Dedifferentiated amniotic fluid mesenchymal stem cell (primary cell): ENCODE measurements around the gene PLSCR1.

Source experiments
- DNase-seq: peaks from one replicate; pipeline ENCODE4 v3.0.0-alpha.2; 2016; ENCODE audit errors: extremely low spot score

Gene PLSCR1

GRCh38 chr3:146544002-146544928 lies at the start of gene PLSCR1:
Gene PLSCR1, minus strand, starts transcription at chr3:146544607. Its CDS starts 8,055 bp downstream, at chr3:146536552.
- peak; percentile 90 for DNase-seq

GRCh38 chr3:146593776-146594175 lies 49.4 kb upstream of the PLSCR1 start:
- DNase-seq, result no peak

DNA sequence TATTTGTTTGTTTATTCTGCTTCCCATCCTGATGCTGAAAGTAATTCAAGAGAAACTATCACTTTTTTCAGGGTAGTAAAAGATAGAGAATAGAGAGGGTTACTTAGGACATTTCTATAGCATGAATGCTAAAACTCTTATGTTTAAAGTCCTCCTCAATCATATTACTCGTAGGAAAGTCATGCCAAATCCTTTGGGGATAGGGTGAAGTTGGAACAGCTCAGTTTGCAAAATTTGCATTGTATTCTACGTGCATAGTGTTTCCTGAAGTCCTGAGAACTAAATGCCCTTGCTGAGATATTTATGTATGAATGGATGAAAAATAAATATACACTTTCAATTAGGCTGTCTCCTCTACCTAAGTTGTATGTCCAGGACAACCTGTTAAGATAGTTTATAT lies 46.1 kb upstream of the PLSCR1 start:
- no peak for DNase-seq

DNA sequence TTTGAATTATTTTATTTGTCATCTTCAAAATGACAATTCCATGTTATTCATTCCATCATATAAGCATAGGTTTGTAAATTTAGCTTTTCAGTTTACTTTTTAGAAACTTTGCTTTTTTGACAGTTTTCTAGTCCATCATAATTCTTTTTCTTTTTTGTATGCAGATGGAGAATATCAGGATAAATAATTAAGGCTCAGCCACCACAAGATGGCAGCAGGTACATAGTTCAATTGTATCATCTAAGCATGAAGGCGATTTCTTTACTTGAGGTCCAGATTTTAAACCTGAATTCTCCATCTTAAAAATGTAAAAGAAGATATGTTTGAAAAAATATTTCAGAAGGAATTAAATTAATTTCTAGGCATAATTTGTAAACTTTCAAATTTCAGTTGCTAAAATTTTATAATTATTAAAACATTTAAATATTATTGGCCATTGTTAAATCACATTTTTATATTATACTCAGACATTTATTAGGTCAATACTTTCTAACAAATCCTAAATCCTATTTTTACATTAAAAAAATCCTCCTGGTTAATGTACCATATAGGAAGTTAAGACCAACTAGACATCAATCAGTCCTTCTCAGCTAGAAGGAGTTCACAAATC lies 45.6 kb upstream of the PLSCR1 start:
- peak; percentile 73 for DNase-seq

GRCh38 chr3:146585156-146585555 lies 40.7 kb upstream of the PLSCR1 start:
- DNase-seq, result no peak

DNA sequence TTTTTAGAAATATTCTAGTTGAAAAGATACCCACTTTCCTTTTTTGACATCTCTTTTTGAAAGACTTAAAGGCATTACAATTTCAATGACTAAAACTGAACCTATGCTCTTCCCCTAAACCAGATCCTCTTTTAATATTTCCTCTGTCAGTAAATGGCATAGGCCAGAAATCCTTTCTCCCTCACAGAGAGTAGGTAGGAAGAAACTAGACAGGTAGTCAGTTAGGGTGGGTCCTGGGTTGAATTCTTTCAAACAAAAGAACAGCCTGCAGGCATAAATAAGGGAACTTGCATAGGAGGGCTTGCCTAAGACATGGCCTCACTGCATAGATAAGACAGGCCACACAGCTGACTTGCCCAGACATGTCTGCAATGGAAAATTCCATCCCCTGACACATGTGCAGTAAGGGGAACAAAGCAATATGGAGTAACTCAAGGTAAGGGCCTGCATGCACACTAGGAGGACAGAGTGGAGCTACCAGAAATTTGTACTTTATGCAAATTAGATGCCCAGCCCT lies 37.6 kb upstream of the PLSCR1 start:
- no peak for DNase-seq

GRCh38 chr3:146581080-146581601 lies 36.7 kb upstream of the PLSCR1 start:
- DNase-seq, result no peak

DNA sequence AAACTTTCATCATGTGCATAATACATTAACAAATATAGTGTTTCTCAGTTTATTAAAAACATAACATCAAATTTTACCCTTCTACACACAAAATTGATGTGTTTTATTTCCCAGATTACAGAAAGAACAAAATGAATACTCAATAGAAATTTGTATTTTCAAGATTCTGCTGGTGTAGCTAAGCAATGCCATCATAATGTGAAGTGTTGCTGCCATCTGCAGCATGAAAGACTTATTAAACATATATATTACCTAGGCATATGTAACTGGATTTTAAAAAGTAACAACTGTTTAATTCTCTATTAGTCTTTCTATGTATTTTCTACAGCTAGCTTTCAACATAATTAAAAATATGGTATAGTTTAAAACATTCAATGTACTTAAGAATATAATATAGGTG lies 33.3 kb upstream of the PLSCR1 start:
- peak; percentile 74 for DNase-seq

- no peak for DNase-seq
Observed at GRCh38 chr3:146575636-146576035, 31.2 kb upstream of the PLSCR1 start.

GRCh38 chr3:146574173-146574572 lies 29.8 kb upstream of the PLSCR1 start:
- no peak for DNase-seq

GRCh38 chr3:146569314-146569713 lies 24.9 kb upstream of the PLSCR1 start:
- no peak for DNase-seq

DNA sequence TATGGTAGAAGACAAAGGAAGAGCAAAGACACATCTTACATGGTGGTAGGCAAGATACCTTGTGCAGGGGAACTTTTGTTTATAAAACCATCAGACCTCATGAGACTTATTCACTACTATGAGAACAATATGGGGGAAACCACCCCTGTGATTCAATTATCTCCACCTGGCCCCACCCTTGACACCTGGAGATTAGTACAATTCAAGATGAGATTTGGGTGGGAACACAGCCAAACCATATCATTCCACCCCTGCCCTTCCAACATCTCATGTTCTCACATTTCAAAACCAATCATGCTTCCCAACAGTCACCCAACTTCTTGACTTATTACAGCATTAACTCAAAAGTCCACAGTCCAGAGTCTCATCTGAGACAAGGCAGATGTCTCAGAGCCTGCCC lies 21.7 kb upstream of the PLSCR1 start:
- no peak for DNase-seq

- DNase-seq, result peak; percentile 76
Observed at GRCh38 chr3:146561879-146562278, 17.5 kb upstream of the PLSCR1 start.

DNA sequence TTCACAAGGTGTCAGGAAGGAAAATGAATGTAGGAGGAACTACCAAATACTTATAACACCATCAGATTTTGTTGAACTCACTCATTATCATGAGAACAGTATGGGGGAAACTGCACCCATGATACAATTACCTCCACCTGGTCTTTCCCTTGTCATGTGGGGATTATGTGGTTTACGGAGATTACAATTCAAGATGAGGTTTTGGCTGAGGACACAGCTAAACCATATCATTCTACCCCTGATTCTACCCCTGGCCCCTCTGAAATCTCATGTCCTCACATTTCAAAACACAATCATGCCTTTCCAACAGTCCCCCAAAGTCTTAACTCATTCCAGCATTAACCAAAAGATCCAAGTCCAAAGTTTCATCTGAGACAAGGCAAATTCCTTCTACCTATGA lies 17.1 kb upstream of the PLSCR1 start:
- DNase-seq, result no peak

GRCh38 chr3:146560678-146561077 lies 16.3 kb upstream of the PLSCR1 start:
- no peak for DNase-seq

GRCh38 chr3:146559388-146559787 lies 15.0 kb upstream of the PLSCR1 start:
- DNase-seq, result no peak

DNA sequence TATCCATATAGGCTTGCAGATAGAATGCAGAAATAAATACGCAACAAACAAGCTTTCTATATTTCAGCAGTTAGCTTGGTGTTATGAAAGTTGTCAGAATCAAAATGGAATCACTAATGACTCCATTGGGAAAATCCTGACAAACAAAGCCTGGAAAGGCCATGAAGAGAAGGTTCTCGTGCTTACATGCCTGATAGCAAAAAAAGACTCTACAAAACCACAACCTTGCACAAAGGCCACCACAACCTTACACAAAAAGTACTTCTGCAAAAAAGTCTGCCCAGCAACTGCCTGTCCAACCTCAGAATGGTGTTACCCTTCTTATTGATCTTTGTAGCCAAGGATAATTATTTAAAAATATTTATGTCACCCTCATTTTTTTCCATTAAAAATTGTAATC lies 14.4 kb upstream of the PLSCR1 start:
- no peak for DNase-seq

GRCh38 chr3:146557745-146558144 lies 13.3 kb upstream of the PLSCR1 start:
- no peak for DNase-seq

- no peak for DNase-seq
Observed at GRCh38 chr3:146555311-146555710, 10.9 kb upstream of the PLSCR1 start.

DNA sequence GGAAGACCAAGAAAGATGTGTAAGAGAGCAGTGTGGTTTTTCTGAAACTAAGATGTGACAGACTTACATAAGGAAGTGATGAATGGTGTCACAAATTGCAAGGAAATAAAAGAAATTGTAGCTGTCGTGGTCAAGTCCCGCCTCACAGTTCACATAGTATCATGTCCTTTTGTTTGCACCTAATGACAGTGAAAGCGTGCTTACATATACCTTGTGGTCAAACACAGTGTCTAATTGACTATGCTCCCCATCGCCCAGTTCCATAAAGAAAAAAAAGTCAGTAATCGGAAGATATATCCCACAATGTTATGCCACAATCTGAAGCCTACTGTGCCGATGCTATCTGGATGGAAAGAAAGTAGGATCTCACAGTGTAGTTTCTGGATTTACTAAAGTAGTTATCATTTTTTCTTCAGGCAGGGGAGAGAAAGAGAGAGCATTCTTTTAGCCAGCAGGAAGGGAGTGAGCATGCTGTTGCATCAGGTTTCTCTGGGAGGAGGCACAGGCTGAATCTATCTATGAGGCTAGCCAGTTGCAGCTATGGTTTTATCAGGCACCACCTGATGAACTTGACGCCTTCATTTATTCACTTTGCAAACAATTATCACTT lies 9.8 kb upstream of the PLSCR1 start:
- DNase-seq, result peak; percentile 64

DNA sequence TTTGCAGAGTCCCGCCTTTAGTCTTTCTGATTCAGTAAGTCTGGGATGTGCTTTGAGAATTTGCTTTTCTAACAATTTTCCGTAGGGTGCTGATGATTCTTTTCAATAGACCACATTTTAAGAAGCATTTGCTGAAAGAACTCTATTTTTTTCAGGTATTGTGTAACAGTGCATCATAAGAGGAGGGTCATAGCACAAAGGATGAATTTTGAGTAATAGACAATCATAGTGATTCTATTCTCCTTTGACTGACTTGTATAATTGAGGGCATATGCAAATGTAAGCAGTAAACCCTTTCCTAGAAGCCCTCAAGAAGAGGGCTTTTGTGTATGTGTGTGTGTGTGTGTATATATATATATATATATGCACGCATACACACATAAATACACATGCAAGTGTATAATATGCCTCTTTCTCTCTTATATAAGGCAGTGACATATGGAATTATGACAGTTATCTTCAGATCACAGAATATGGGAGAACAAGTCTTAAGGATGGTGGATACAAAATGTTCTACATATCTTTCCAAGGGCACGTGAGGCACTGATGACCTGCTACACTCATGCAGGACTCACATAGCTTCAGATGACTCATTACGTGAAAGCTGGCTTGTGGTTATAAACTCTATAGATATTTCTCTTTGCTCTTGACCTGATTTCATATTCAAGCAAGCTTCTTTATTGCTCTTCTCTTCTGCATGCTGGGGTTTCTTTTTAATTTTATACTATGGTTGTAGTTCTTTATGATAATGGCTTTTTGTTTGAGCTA lies 6.5 kb upstream of the PLSCR1 start:
- peak; percentile 61 for DNase-seq
